Measurements from ENCODE around the gene LRRC36. TPM values are rescaled to one million over a fixed set of nuclear protein-coding genes. Genes with fewer than 3 reads are reported as not detected.

The LRRC36 gene
- total and polyA plus RNA-seq, 9 of the 15 experiments (the other 6 are each of a cell fraction or from before 2014, with no cell fraction given), result 0.09 to 0.40 (median 0.17) TPM; not detected in 1

GRCh38 chr16:67346341-67346740 lies 19.7 kb downstream of the LRRC36 start:
- no peak overlapping the region for H3K4me3 ChIP-seq
- H3K36me3 ChIP-seq (ENCODE audit: control insufficient read depth, insufficient read depth, low read length), result no peaks in the 10 kb centered on the region
- BruUV-seq (replicated peaks), result no TSS peak
- H3K4me2 ChIP-seq (ENCODE audit: insufficient read depth, low read length), result no peak overlapping the region
- intact Hi-C loops (cut with micrococcal nuclease), result loop anchor here (10.0 kb wide), 1 partner anchor 48 kb away; the partner anchor contains the start of gene TPPP3
- 19% methylated on average over 3 of the region's 3 CpGs for WGBS (ENCODE audit: insufficient coverage, low coverage, missing lambda C conversion rate)
- no peak overlapping the region for H3K9ac ChIP-seq (ENCODE audit: insufficient read depth in 1 of 2, low read depth in 2 of 2, low read length in 2 of 2)
- no peaks in the 10 kb centered on the region for H4K20me1 ChIP-seq (replicated peaks; ENCODE audit: control insufficient read depth, insufficient read depth, low read length)
- no peaks in the 10 kb centered on the region for H3K79me2 ChIP-seq (ENCODE audit: control insufficient read depth, insufficient read depth, low read length)
- no peaks in the 10 kb centered on the region for H3K9me3 ChIP-seq (replicated peaks; ENCODE audit: control insufficient read depth, insufficient read depth, low read depth, low read length)
- no peaks in the 10 kb centered on the region for H3K9me1 ChIP-seq (ENCODE audit: control insufficient read depth, insufficient read depth, low read length)
- TF ChIP-seq, protein P1, sequence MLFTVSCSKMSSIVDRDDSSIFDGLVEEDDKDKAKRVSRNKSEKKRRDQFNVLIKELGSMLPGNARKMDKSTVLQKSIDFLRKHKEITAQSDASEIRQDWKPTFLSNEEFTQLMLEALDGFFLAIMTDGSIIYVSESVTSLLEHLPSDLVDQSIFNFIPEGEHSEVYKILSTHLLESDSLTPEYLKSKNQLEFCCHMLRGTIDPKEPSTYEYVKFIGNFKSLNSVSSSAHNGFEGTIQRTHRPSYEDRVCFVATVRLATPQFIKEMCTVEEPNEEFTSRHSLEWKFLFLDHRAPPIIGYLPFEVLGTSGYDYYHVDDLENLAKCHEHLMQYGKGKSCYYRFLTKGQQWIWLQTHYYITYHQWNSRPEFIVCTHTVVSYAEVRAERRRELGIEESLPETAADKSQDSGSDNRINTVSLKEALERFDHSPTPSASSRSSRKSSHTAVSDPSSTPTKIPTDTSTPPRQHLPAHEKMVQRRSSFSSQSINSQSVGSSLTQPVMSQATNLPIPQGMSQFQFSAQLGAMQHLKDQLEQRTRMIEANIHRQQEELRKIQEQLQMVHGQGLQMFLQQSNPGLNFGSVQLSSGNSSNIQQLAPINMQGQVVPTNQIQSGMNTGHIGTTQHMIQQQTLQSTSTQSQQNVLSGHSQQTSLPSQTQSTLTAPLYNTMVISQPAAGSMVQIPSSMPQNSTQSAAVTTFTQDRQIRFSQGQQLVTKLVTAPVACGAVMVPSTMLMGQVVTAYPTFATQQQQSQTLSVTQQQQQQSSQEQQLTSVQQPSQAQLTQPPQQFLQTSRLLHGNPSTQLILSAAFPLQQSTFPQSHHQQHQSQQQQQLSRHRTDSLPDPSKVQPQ (CRISPR knock-in tag; IDR thresholded peaks at IDR 0.05; ENCODE audit: borderline replicate concordance), result no peak
- no peak for TF ChIP-seq BACH1 (tag; IDR thresholded peaks at IDR 0.05)
- TF ChIP-seq ZNF764 (CRISPR knock-in tag; IDR thresholded peaks at IDR 0.05; ENCODE audit: low read depth), result no peak
- TF ChIP-seq CUX1 (CRISPR knock-in tag; IDR thresholded peaks at IDR 0.05), result no peak
- no peak for TF ChIP-seq NBN (IDR thresholded peaks at IDR 0.05; ENCODE audit: low read depth)
- TF ChIP-seq ZNF644 (tag; IDR thresholded peaks at IDR 0.05; ENCODE audit: low read depth), result no peak
- TF ChIP-seq XRCC5 (IDR thresholded peaks at IDR 0.05; ENCODE audit: low read depth, low read length), result no peak
- no peak for TF ChIP-seq ZBTB9 (CRISPR knock-in tag; IDR thresholded peaks at IDR 0.05)
- TF ChIP-seq ZFPM2 (CRISPR knock-in tag; IDR thresholded peaks at IDR 0.05), result no peak
- CTCF ChIA-PET (ENCODE audit: low intra/inter-chr PET ratio), result no interaction called here
- POLR2A ChIA-PET, result interaction anchor here (0.7 to 1.6 kb wide), 2 partner anchors 61 to 86 kb away, joined by 3 read pairs; no protein-coding TSS in a partner anchor
- FAIRE-seq (no peak), ATAC-seq (no peak), DNase-seq (ENCODE audit: extremely low read depth in 1 of 4, low spot score in 3 of 4) (no peak)
- in situ Hi-C loops (cut with MboI), result no loop called here
- H3K27ac ChIP-seq (ENCODE audit: extremely low read depth, low read depth, low read length), result no peak overlapping the region
- H3K4me1 ChIP-seq (replicated peaks in 1 of 2; ENCODE audit: control insufficient read depth in 2 of 2, insufficient read depth in 2 of 2, low read length in 2 of 2), result no peaks in the 10 kb centered on the region
- H2AFZ ChIP-seq (ENCODE audit: low read depth, low read length), result no peak overlapping the region
- 0 out of 5 replicates have a peak, but pooled peaks cover under 1 to 4% of the 10 kb centered on the region in 2 experiments for H3K27me3 ChIP-seq (ENCODE audit: control insufficient read depth in 2 of 2, insufficient read depth in 2 of 2, low read length in 2 of 2)

Data from K562 (cell line).